GM18861 (cell line): ENCODE measurements around the gene GUCA2A.

ENCODE experiments used
- ATAC-seq: cut with Tn5 transposase; IDR thresholded peaks from one replicate; pipeline ENCODE4 v1.9.1; 2021; ENCODE audit not compliant: unreplicated experiment

The GUCA2A gene

DNA sequence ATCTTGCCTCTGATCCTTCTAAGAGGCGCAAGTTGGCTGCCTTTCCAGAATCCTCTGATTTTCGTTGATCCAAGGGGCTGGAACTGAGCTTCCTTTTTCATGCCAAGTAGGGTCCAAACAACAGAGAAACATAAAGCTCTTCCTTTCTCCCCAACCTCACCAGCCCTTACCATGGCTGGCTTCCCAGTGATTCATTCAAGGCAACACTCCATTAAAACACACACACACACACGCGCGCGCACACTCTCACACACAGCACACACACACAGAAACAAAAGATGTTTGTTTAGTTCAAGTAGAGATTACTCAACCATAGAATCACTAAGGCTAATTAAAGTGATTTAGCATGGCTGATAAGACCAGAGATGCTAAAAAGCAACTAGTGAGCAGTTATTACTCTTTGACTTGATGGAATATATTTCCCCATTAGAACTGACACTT lies 13.0 kb upstream of the GUCA2A start:
- no peak for ATAC-seq

DNA sequence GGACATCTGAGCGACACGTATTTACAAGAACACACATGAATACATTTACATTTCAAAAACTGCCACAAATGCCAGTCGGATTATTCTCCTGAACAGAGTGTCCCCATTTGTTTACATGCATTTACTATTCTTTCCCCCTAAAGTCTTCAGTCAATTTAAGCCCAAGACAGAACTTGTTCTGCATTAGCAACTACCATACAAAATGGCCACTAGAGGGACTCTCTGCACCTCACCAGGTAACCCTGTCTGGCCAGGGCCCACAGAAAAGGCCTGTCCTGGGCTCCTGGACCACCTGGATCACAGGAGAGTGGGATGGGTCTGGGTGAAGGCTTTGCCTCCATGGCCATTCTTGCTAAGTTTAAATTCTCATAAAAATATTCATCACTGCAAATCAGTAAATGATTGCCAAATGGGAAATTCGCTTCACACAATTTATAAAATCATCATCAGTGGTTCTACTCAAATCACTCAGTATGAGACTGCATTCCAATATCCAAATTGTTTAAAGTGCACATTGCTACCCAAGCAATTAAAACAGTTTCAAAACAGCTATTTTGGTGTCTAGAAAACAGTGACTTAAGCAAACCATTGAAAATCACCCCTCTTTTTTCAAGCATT lies 12.5 kb upstream of the GUCA2A start:
- no peak for ATAC-seq

DNA sequence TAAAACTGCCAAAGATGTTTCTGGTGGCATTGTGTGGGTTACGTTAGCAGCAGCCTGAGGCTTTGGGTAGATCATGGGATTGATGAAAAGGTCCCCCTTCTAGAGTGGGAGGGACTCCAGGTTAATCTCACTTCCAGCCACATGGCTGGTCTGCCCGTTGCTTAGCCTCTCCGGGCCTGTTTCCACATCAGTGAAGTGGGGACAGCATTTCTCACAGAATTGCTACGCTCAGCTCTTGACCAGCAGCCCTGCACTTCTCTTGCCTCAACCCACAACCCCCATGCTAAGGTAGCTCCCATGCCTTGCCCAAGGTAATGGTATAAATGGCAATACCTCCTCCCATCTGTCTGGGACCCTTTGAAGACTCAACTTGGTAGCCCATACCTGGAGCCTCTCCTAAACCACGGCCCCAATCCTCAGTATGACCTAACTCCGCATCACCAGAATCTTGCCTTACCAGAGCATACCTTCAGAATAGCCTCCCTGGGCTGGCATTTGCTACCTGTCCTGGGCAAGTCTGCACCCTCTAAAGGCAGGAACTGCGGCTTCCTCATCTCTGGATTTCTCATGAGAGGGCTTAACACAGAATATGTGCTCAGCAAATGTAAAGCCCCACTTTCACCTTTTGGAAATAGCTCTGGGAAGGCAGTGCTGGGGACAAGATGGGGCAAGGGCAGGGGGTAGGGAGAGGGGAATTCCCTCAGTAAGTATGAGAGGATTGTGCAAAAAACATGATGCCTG lies 10.9 kb upstream of the GUCA2A start:
- no peak for ATAC-seq

DNA sequence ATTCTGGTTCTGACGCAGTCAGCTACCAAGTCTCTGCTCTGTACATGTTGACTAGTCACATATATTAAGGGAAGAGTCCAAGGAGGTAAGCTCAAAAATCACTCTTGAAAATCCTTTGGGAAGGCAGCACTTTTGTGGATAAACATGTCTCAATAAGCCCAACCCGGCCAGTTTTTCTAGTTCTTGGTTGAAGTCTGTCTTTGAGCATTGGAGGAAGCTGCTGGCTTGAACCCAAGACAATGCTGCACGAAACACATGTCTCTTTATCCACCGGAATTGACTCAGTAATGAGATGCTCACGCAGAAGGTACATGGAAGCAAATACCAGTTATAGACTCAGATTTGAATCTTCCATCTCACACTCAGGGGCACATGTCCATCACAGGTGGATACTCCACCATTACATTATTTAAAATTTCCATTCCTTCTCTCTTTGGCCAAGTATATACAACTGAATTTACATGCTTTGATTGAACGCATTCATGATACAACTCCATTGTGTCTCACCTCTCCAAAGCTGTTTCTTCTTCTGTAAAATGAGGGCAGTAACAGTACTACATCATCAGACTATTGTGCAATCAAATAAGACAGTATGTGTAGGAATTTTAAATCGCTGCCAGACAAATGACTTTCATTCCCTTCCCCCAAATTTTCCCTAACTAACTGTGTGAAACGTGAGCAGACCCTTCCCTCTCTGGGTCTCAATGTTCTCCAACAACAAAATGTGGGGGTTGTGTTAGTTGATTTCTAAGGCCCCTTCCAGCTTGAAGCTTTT lies 9.6 kb upstream of the GUCA2A start:
- no peak for ATAC-seq

DNA sequence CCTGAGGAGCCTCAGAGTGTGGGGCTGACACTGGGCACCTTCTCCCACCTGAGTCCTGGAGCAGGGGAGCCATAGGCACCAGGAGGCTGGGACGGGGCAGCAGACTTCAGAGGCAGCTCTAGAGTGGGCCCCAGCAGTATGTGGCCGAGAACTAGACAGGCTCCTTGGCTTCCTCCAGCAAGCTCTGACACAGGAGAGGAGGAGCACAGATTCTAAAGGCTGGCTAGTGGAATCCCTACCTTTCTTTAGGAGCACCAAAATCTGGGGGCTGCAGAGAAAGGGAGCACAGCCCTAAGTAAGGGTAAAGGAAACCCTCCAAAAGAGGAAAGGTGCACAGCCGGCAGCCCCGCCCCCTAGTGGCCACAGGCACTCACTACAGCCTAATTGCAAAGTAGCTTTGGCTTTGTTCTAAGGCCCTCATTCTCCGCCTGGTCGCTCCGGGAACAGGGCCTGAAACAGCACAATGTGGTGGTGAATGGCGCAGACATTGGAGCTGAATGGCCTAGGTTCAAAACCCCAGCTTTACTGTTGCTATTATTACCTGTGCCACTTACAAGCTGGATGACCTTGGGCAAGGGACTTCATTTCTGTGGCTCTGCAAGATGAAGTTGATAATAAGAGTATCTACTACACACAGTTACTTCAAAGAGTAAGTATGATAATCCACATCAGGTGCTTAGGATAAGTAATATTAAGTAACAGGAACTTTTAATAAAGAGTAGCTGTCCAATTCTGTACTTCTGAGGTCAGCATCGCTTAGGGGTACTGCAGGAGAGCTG lies 8.8 kb upstream of the GUCA2A start:
- ATAC-seq: no peak

DNA sequence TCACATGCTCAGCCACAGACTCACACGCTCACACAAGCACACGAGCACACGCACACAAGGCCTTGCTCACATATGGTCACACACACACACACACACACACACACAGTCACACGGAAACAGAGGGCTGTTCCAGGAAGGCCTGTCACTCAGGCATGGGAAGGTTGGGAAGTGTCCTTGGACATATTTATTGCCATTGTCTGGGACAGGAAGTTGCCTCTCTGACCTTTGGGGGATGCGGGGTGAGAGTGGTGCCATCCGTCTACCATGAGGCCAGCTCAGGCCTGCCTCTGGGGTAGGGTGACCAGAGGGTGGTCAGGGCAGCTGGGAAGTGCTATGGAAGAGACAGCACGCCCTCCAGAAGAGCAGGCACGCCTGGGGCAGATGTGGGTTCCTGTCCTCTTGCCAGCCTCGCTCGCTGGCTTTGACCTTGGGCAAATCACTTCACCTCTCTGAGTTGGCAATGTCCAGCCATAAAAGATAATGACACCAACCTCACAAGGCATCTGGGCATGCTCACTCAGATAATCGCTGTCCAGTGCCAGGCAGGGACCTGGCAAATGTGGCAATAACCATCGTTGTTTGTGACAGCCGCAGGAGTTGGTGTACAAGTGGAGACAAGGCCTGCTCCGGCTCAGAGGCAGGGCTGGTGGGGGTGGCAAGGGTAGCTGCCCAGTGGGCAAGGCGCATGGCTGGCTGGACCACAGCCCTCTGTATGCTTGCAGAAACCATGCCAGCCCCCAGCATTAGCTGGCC lies 8.0 kb upstream of the GUCA2A start:
- ATAC-seq: no peak

DNA sequence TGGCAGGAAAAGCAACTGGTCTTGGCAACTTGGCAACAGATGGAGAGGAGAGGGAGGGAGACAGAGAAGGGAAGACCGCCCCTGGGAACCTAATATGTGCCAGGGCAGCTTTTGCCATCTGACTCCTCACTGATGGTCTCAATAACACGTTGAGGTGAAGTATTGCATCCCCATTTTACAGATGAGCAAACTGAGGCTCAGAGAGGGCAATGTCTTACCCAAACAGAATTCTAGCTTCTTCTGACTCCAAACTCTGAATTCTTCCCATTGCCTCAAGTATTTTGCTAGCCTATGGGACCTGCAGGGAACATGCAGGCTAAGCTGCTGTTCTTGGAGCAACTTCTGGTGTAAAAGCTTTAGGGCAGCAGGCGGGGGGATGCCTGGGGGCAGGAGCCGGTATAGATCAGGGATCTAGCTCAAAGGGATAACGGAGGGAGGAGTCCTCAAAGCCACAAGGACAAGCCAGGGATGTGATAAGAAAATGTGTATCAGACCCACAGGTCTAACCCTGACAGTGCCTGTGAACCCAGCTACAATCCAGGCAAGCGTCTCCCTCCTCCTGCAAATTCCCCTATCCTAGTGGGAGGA lies 7.2 kb upstream of the GUCA2A start:
- no peak for ATAC-seq

DNA sequence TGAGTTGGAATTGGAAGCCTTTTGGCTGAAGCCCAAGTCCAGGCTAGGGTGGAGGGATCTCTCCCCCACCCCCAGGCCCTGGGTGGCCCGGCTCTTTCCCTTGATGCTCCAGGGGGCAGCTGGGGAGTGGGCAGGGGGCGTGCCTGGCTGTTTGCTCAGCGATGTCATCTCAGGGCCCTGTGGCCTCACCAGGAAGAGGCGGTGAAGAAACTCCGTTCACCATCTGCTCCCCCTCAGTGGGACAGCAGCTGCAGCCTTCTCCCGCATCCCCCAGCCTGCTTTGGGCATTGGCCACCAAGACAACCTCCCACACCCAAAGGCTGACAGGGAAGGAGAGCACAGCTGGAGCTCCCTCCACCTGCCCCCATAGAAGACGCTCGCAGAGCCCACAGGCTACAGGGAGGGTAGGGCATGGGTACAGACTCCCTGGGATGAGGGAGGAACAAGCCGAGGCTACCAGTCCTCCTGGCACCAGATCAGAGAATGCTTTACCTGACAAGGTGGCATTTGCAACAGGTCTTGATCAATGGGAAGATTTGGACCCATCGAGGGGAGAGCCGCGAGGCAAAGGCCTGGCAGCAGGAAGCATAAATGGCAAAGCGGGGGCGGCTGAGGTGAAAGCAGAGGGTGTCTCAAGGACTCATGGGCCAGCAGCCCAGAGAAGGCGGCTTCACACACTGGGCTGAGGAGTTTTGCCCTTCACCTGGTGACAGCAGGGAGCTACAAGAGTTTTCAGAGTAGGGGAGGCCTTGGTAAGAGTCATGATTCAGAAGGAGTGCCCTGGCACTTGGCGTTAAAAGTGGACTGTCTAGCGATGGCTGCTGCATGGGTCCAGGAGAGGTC lies 6.5 kb upstream of the GUCA2A start:
- ATAC-seq: no peak

DNA sequence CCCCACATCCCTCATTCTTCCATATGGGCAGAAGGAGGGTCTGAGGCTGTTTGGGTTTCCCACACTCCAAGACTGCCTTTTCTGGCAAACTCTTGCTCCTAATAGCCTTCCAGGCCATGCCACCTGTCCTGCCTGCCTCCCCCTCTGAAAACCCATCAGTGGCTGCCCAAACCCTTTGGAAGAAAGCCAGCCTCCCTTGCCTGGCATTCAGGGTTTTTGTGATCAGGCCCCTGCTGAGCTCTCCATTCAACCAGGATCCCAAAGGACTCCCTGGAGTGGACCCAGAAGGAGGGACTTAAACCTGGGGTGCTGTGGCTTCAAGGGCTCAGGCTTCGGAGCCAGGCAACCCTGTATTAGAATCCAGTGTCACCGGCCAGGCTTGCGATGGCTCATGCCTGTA lies 4.2 kb upstream of the GUCA2A start:
- ATAC-seq: no peak

DNA sequence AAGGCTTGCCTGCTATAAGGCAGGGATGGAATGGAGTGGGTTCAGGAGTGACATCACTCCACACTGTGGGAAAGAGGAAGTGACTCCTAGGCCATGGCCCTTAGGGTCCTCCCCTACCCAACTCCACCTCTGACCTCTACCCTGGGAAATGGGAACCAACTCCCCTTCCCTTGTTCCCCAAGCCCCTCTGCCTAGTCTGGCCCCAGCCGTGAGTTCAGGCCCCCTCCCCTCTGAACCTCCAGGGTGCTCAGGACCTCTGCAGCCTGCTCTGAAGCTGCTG lies 3.8 kb upstream of the GUCA2A start:
- no peak for ATAC-seq

DNA sequence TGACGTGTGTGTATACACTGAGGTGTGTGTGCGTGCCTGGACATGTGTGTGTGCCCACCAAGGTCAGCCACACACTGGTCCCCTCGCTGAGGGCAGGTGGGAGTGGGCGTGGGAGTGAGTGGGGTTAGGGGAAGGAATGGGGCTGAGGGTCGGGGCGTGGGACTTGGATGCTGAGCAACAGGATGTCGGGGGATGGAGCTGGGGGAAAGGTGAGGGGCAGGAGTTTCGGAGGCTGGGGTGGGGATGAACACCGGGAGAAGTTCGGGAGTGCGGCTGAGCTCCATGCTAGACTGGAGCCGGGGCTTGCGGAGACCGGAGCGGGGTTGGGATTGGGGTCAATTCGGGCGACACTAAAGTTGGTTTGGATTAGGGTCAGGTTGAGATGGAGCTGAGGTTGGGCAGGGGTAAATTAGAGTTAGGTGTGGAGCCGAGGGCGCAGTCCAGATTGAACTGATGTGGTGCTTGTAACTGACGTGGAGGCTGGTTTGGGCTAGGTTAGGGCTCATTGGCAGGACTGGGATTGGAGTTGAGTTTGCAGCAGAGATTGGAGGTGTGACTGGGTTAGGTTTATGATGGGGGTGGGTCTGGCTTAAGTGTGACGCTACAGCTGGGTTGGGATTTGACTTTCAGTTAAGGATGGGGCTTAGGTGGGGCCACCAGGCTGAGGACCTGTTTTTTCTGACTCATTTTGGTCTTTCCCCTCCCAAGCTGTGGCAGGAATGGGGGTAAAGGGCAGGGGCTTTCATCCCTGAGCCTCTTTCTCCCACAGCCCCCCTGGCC lies 3.3 kb upstream of the GUCA2A start:
- ATAC-seq: no peak

DNA sequence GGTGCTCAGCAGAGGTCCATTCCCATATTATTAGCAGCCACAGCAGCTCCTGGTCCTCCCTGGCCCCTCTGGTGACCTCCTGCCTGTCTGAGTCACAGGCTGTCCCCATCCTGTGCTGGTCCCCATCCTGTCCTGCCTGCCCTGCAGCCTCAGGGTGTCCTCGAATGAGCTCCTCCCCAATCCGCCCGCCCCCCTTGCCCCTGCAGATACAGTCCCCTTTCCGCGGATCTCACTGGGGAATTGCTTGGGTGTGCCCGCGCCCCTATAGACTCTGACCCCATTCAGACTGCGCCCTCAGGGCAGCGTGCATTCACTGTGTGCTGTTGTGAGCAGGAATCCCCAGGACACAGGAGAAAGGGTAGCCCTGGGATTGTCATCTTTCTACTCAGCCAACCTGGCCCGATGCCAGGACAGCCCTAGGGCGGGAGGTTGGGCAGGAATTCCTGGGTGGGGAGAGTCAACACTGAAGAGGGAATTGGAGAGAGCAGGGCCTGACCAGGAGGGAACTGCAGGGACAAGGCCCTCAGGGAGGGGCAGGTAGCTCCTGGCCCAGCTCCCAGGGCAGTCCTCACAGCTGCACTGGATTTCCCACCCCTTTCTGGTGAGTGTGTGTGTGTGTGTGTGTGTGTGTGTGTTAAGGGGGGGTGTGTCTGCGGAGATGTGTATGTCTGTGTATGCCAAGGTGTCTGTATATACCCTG lies 1.1 kb upstream of the GUCA2A start:
- ATAC-seq: no peak

DNA sequence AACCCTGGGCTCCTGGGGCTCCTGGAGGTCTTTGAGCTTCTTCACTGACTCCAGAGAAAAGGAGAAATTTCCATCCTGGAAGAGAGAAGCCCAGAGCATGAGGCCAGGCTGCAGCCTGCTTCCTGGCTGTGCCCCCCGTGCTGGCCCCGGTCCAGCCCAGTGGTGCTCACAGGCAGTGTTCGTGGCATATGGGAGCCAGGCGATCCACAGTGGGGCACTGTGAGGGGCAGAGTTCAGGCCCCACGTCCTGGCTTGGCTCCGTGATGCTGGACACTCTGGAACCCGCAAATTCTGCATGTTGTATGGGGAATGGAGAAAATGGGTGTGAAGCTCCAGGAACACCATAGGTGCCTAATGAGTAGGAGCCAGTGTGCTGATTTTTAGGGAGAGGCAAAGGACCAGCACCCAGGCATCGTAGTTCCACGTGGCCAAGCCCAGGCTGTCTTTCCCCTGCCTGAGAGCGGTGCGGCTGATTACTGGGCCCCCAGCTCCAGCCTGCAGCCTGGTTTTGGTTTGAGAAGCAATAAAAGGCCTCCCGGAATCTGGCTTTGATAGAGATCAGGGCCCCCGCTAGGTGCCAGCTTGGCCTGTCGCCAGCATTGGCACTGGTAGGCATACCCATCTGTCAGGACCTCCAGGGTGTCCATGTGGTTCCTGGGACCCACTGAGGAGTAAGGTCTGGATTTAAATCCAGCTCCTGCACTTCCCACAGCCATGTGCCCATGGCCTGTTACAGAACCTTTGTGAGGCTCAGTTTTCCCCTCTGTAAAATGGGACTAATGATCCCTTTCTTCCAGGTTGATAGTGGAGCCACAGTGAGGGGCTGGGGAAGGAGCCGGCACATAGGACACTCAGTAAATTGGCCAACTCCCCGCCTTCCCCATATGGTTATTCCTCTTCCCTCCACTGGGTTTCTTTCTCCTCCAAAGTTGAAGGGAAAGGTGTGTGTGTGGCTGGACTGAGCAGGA lies 725 bp downstream of the GUCA2A start:
- no peak for ATAC-seq

DNA sequence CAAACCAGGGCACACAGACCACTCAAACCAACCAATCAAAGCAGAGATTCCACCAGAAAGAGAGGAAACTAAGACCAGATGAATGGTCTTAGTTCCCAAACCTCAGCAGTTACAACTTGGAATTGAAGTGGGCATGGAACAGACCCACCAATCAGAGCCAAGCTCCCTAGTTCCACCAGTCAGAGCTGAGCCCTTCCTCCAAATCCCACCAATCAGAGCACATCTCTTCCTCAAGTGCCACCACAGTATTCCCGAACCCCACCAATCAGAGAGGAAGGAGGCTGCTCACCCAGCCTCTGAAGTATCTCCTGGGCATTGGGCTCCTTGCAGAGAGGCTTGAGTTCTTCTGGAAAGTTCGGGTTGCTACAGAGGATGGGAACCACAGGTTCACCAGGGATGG lies 1.4 kb downstream of the GUCA2A start:
- no peak for ATAC-seq

DNA sequence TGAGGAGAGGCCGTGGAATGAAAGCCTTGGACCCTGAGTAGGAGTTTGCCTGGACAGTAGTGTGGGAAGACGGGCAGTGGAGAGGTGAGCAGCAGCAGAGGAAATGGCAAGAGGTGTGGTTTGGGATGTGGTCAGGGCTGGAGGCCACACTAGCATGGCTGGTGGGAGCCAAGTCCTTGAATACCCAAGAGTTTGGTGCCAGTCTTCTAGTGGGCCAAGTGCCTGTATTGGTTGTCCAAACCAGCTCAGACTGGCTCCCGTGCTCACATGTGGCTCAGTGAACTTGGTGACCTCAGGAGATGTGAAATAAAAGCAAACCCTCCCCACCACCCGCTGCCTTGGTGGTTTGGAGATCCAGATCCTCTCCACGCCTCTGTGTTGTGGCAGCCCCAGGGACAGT lies 2.4 kb downstream of the GUCA2A start:
- no peak for ATAC-seq

DNA sequence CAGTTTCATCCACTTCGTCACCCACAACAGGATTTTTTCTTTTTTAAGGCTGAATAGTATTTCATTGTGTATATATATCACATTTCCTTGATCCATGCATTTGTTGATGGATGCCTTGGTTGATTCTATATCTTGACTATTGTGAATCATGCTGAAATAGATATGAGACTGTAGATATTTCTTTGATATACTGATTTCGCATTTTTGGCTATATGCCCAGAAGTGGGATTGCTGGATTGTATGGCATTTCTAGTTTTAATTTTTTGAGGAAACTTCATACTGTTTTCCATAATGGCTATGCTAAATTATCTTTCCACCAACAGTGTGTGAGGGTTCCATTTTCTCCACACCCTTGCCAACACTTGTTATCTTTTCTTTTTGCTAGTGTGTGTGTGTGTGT lies 6.4 kb downstream of the GUCA2A start:
- no peak for ATAC-seq

DNA sequence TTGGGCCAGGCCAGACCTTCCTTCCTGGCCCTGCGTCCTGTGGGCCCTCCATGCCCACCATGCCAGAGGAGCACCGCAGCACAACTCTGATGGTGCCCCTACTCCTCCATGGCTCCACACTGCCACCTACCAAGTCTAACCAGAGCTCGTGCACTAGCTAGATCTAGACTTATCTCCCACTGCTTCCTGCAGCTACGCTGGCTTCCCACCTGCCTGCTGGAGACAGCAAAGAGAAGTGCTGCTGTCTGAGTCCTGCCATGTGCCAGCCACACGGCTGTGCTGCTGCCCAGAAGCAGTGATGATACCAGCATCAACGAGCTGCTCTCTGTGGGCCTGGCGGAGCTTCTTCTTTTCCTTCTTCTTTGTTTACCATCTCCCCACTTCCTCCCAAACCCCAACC lies 6.9 kb downstream of the GUCA2A start:
- no peak for ATAC-seq
